Activated CD4-positive, alpha-beta T cell treated with anti-CD3 and anti-CD28 coated beads for 4 hours (primary cell): Measurements from ENCODE around the gene ANKMY1.
A peak's percentile ranks its signal among the peaks of the same experiment; 100 is the strongest.

ENCODE experiments used
- DNase-seq, 2 donors: peaks; one replicate each; pipeline ENCODE4 v3.0.0-alpha.2; 2020

Gene ANKMY1

GRCh38 chr2:240557808-240558207 lies at the start of gene ANKMY1:
Gene ANKMY1 (minus strand): TSS chr2:240557988. CDS start chr2:240557335, 653 bp downstream.
- peak; percentile 69 for DNase-seq

GRCh38 chr2:240605867-240606743 lies 48.3 kb upstream of the ANKMY1 start:
- DNase-seq: no peak

- no peak for DNase-seq
Measured at GRCh38 chr2:240604939-240605716, 47.3 kb upstream of the ANKMY1 start.

- no peak for DNase-seq
Measured at GRCh38 chr2:240604291-240604938, 46.6 kb upstream of the ANKMY1 start.

GRCh38 chr2:240603846-240604245 lies 46.1 kb upstream of the ANKMY1 start:
- DNase-seq: no peak

GRCh38 chr2:240603081-240603835 lies 45.5 kb upstream of the ANKMY1 start:
- DNase-seq: no peak

GRCh38 chr2:240602266-240603050 lies 44.7 kb upstream of the ANKMY1 start:
- DNase-seq: no peak

GRCh38 chr2:240601831-240602160 lies 44.0 kb upstream of the ANKMY1 start:
- DNase-seq: no peak

GRCh38 chr2:240601061-240601830 lies 43.5 kb upstream of the ANKMY1 start:
- DNase-seq: no peak

- DNase-seq: no peak
Measured at GRCh38 chr2:240600451-240600961, 42.7 kb upstream of the ANKMY1 start.

GRCh38 chr2:240599141-240599583 lies 41.4 kb upstream of the ANKMY1 start:
- DNase-seq: no peak

- no peak for DNase-seq
Measured at GRCh38 chr2:240598311-240598911, 40.6 kb upstream of the ANKMY1 start.

GRCh38 chr2:240597419-240598181 lies 39.8 kb upstream of the ANKMY1 start:
- DNase-seq: no peak

GRCh38 chr2:240597054-240597418 lies 39.2 kb upstream of the ANKMY1 start:
- DNase-seq: no peak

- DNase-seq: no peak
Measured at GRCh38 chr2:240596491-240596931, 38.7 kb upstream of the ANKMY1 start.

GRCh38 chr2:240596080-240596460 lies 38.3 kb upstream of the ANKMY1 start:
- no peak for DNase-seq

GRCh38 chr2:240595381-240596079 lies 37.7 kb upstream of the ANKMY1 start:
- peak in 1 of 2 donors; percentile 20 for DNase-seq

- no peak for DNase-seq
Measured at GRCh38 chr2:240594511-240595380, 37.0 kb upstream of the ANKMY1 start.
